Measurements from ENCODE around the gene MLLT10.

DNA sequence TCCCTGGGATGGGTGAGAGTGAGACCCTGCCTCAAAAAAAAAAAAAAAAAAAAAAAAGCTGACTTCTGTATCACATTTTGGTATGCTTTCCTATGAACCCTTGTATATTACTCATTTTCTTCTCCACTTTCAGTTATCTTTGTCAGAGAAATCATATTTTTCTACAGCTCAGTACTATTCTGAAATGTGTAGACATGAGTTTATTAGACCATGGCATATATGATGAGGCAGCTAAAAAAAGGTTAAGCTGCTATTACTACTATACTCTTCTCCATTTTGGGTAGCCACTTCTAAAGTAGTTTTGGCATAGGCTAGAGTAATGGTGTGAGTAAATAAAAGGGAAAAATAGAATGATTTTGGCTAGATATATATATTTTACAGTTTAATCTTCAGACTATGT, 53.4 kb downstream of the MLLT10 start:
- TF ChIP-seq, protein P1, sequence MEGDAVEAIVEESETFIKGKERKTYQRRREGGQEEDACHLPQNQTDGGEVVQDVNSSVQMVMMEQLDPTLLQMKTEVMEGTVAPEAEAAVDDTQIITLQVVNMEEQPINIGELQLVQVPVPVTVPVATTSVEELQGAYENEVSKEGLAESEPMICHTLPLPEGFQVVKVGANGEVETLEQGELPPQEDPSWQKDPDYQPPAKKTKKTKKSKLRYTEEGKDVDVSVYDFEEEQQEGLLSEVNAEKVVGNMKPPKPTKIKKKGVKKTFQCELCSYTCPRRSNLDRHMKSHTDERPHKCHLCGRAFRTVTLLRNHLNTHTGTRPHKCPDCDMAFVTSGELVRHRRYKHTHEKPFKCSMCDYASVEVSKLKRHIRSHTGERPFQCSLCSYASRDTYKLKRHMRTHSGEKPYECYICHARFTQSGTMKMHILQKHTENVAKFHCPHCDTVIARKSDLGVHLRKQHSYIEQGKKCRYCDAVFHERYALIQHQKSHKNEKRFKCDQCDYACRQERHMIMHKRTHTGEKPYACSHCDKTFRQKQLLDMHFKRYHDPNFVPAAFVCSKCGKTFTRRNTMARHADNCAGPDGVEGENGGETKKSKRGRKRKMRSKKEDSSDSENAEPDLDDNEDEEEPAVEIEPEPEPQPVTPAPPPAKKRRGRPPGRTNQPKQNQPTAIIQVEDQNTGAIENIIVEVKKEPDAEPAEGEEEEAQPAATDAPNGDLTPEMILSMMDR (IDR thresholded peaks at IDR 0.05; ENCODE audit: poor library complexity): no peak
- no peak for TF ChIP-seq EZH2phosphoT487 (IDR thresholded peaks at IDR 0.05; ENCODE audit: low read depth, severe bottlenecking, unreplicated experiment)

Data from hepatocyte (in vitro differentiated cells).